Stimulated activated CD8-positive, alpha-beta memory T cell treated with anti-CD3 and anti-CD28 coated beads, Interleukin-7, amount 100 ng/mL, for 48 hours (primary cell): ENCODE data around the gene TRIM46.
"Not testable (repeated sequence)": the region's sequence is repeated elsewhere in the genome, so short reads cannot be mapped to it uniquely, and the experiment has no call there.

Source experiments
- DNase-seq, 2 donors: peaks; one replicate each; pipeline ENCODE4 v3.0.0-alpha.2; 2020; ENCODE audit warnings: low read depth in 1 of 2; ENCODE audit errors: extremely low read depth in 1 of 2

TRIM46 gene

DNA sequence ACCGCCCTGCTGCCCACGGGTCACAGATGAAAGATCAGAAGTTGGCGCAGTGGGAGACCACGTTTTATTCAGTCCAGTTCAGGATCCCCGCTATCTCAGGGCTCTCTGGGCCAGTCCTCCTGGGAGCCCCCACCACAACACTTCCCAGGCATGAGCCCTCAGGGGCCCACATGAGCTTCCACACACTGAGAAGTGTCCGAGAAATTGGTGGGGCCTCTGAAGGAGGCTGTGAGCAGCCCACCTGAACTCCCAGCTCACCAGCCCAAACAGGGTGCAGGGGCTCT is 12.1 kb downstream of the TRIM46 start:
- no peak for DNase-seq

DNA sequence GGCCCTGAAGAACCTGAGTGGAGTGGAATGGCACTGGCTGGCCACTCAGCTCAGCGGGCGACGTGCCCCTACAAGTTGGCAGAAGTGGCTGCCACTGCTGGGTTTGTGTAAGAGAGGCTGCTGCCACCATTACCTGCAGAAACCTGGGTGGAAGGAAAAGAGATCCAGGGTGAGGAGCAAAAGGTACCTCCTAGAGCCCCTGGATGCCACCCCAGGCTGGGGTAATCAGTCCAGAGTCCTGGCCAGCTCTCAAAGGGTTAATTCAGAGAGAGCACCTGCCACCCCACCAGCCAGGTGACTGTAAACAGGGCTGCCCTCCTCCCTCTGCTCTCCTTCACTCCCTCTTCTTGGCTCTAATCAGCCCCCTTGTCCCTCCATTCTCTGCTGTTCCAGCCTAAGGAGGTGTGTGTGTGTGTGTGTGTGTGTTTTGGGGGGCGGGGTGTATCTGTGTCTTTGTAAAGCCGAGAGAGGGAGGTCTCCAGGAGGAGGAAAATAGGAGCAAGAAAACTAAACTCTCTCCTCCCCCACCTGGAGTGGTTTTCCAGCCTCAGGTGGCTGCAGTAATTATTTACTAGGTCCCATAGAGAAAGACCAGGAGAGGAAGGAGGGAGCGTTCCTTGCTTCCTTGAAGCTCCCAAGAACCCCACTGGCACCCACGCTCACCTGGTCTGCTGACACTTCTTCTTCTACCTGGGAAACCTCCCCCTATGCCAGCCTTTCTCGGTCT is 12.6 kb downstream of the TRIM46 start:
- no peak for DNase-seq

DNA sequence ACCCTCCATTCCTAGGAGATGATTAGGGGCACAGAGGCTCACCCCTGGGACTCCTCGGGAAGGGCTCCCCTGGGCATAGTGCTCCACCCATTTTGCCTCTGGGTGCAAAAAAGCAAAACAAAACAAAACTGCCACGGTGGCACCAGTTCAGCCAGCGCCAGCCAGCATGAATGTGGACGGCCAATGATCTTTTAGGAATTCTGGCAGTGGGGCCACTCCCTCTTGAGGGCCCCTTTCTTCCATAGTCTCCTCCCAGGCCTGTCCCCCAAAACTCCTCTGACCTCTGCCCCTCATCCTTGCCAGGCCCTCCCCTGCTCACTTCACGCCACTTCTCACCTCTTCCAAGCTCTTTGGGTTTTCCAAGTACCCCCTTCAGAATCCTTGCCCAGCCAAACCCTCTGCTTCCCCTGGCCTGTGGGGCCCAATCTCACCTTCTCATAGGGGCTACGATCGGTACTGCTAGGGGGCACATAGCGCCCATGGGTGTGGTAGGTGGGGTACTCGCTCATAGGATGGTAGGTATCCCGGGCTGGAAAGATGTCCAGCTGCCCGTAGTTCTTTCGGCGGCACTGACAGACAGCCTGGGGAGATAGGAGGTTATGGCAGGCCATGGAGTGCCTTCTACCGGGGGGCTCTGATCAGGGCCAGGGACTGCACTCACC is 13.3 kb downstream of the TRIM46 start:
- DNase-seq, result no peak

- no peak for DNase-seq
Measured at GRCh38 chr1:155187456-155187891, 13.8 kb downstream of the TRIM46 start.

DNA sequence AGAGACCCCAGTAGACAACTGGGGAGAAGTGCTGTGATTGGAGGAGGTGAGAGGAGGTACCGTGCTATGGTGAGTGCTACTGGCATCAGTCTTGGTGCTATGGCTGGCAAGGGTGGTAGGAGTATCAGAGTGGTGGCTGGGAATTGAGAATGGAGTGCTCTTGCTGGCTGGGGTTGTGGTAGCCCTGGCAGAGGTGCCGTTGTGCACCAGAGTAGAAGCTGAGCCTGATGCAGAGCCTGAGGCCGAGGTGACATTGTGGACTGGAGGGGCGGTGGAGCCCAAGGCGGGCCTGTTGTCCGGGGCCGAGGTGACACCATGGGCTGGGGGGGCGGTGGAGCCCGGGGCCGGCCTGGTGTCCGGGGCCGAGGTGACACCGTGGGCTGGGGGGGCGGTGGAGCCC is 14.6 kb downstream of the TRIM46 start:
- DNase-seq, result no peak

DNA sequence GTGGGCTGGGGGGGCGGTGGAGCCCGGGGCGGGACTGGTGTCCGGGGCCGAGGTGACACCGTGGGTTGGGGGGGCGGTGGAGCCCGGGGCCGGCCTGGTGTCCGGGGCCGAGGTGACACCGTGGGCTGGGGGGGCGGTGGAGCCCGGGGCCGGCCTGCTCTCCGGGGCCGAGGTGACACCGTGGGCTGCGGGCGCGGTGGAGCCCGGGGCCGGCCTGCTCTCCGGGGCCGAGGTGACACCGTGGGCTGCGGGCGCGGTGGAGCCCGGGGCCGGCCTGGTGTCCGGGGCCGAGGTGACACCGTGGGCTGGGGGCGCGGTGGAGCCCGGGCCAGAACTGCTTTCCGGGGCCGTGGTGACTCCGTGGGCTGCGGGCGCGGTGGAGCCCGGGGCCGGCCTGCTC is 16.3 kb downstream of the TRIM46 start:
- not testable (repeated sequence) for DNase-seq

GRCh38 chr1:155191904-155192303 is 18.3 kb downstream of the TRIM46 start:
- DNase-seq, result no peak

GRCh38 chr1:155192346-155193274 is 19.0 kb downstream of the TRIM46 start:
- DNase-seq, result peak in 1 of 2 donors; percentile 22

- DNase-seq, result peak; percentile 64 to 79
Measured at GRCh38 chr1:155193275-155193990, 19.8 kb downstream of the TRIM46 start.

- not testable (repeated sequence) for DNase-seq
Measured at GRCh38 chr1:155193991-155194240, 20.3 kb downstream of the TRIM46 start.

GRCh38 chr1:155195201-155196102 is 21.8 kb downstream of the TRIM46 start:
- DNase-seq, result no peak

DNA sequence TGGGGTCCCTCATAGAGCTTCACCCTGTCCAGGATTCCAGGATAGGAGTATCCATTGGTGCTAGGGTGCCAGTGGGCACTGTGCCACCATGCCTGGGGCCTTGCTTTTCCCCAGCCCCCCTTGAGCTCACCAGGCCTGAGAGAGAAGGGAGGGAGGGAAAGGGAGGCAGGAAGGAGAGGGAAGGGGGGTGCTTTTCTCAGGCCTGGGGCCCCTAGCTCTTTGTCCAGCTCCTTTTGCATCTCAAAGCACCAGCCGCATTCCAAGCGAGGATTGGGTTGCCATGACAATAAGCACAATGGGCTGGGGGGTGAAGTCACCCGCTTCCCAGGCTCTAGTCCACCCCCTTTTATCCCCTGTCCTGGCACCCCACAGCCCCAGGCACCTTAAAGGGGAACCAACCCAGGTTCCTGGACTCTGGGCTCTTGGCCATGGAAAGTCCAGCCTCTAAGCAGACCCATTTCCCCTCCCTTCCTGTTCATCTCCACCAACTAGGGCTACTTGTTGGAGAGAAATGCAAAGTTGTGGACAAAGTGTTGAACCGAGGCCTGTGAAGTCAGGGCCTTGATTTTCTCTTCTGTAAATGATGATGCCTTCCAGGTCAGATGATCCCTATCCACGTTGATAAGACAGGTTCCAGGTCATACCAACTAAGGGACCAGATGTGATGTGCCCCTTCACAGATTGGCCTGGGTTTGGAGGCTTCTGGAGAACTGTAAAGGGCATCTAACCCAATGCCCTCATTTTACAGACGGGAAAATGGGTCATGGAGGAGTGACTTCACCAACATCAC is 22.6 kb downstream of the TRIM46 start:
- no peak for DNase-seq

DNA sequence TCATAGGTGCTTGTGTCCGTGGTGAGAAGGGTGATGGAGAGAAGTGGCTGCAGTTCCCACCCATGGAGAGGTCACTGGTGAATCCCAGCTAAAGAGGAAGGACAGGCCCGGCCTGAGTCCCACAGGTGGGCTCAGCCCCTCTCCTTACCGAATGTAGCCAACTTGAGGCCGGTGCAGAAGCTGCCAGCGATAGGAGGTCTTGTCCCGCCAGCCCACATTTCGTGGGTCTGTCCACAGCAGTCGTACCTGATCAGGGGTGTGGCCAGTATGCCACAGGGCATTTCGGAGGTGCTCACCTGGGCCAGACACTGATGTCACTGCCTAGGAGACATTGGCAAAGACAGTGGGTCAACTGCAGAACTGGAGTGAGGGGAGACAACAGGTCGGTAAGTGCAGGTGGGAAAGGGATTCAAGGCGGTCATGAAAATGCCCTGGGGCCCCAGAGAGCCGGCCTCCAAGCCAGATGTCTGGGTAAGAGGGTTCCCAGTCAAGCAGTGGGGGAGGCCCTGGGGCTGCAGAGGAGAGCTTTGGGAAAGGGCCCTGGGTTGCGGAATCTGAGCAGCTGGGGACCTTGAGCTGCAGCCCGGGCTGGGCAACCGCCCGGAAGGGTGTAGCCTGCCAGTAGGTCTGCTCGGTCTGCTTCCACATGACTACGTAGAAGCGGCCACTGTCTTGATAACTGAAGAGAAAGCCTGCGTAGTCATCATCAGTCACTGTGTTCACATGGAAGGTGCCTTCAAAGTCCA is 23.4 kb downstream of the TRIM46 start:
- no peak for DNase-seq

DNA sequence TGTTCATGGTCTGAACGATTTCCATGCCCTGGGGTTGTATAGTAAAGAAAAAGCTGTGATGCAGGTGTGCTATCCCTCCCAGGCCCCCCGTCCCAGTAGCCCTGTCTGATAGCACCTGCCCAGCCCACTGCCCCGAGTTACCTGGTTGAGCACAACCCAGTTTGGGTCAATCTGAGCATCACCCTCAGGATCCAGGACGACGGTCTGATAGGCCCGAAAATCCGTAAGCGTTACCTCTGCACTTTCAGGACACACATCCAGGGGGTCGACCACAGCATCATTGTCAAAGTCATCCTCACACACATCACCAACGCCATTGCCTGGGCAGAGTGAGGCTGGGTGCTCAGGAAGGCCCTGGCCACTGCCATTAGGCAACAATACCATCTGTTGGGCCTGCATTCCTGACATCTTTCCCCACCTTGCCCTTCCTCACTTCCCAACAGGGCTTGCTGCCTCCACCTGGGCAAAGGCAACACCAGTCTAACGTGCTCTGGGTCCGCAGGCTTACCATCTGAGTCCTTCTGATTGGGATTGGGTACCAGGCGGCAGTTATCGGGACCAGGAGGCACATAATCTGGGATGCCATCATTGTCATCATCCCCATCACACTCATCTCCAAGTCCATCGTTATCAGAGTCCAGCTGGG is 24.4 kb downstream of the TRIM46 start:
- no peak for DNase-seq

- no peak for DNase-seq
Measured at GRCh38 chr1:155198547-155198906, 24.9 kb downstream of the TRIM46 start.

- DNase-seq, result no peak
Measured at GRCh38 chr1:155199792-155200191, 26.1 kb downstream of the TRIM46 start.

- DNase-seq, result no peak
Measured at GRCh38 chr1:155200920-155201319, 27.3 kb downstream of the TRIM46 start.

- DNase-seq, result no peak
Measured at GRCh38 chr1:155202198-155202597, 28.5 kb downstream of the TRIM46 start.
